ENCODE results near the gene GPD2.

The GPD2 gene

GRCh38 chr2:156576005-156576404 is 139.8 kb downstream of the GPD2 start:
- TF ChIP-seq CTCF (conservative IDR thresholded peaks at IDR 0.05; ENCODE audit: low read depth), result no peak
- no peak overlapping the region for H3K27ac ChIP-seq
- ChIA-PET CTCF (no interaction called here), POLR2A (ENCODE audit: low non-redundant PET) (no interaction called here)
- DNase-seq (ENCODE audit: low spot score), result no peak

- DNase-seq (ENCODE audit: low spot score), result no peak
- ChIA-PET POLR2A (ENCODE audit: low non-redundant PET) (no interaction called here), CTCF (no interaction called here)
- no peak for TF ChIP-seq CTCF (conservative IDR thresholded peaks at IDR 0.05; ENCODE audit: low read depth)
- no peak overlapping the region for H3K27ac ChIP-seq
Observed at GRCh38 chr2:156580501-156580900, 144.3 kb downstream of the GPD2 start.

- DNase-seq (ENCODE audit: low spot score), result no peak
- ChIA-PET CTCF (no interaction called here), POLR2A (ENCODE audit: low non-redundant PET) (no interaction called here)
- no peak for TF ChIP-seq CTCF (conservative IDR thresholded peaks at IDR 0.05; ENCODE audit: low read depth)
- H3K27ac ChIP-seq, result no peak overlapping the region
Observed at GRCh38 chr2:156581280-156581679, 145.1 kb downstream of the GPD2 start.

GRCh38 chr2:156585457-156585856 is 149.3 kb downstream of the GPD2 start:
- H3K27ac ChIP-seq, result no peak overlapping the region
- no peak for TF ChIP-seq CTCF (conservative IDR thresholded peaks at IDR 0.05; ENCODE audit: low read depth)
- no peak for DNase-seq (ENCODE audit: low spot score)
- ChIA-PET CTCF (interaction anchor here (0.6 kb wide), 1 partner anchor 1758 kb away, joined by 3 read pairs; no protein-coding TSS in a partner anchor), POLR2A (ENCODE audit: low non-redundant PET) (no interaction called here)

GRCh38 chr2:156586621-156587020 is 150.4 kb downstream of the GPD2 start:
- no peak for DNase-seq (ENCODE audit: low spot score)
- ChIA-PET POLR2A (ENCODE audit: low non-redundant PET) (no interaction called here), CTCF (interaction anchor here (0.7 to 0.8 kb wide), 2 partner anchors 102 to 1213 kb away, joined by 3 read pairs; no protein-coding TSS in a partner anchor)
- no peak for TF ChIP-seq CTCF (conservative IDR thresholded peaks at IDR 0.05; ENCODE audit: low read depth)
- no peak overlapping the region for H3K27ac ChIP-seq

- peak; percentile 42 for DNase-seq (ENCODE audit: low spot score)
- POLR2A ChIA-PET (ENCODE audit: low non-redundant PET), result no interaction called here
- CTCF ChIA-PET, result interaction anchor here (0.6 to 1.8 kb wide), 12 partner anchors 10 to 1210 kb away, joined by 3 to 11 read pairs (median 4); no protein-coding TSS in a partner anchor
- TF ChIP-seq CTCF (conservative IDR thresholded peaks at IDR 0.05; ENCODE audit: low read depth), result peak; percentile 51
- H3K27ac ChIP-seq, result no peak overlapping the region
Observed at GRCh38 chr2:156589381-156590079, 153.4 kb downstream of the GPD2 start.
